Measurements from ENCODE around the gene EEIG1. TPM values are rescaled to one million over a fixed set of nuclear protein-coding genes. Genes with fewer than 3 reads are reported as not detected.
A peak's percentile ranks its signal among the peaks of the same experiment; 100 is the strongest.

EEIG1 gene
- total RNA-seq, 1 experiment from 2014 or later, result 176 TPM

- H3K4me2 ChIP-seq, result peak overlapping the region; percentile 69
Measured at GRCh38 chr9:127968042-127968441, 12.7 kb downstream of the EEIG1 start.

GRCh38 chr9:127967151-127967809 is 13.5 kb downstream of the EEIG1 start:
- H3K27ac ChIP-seq, result peak overlapping the region; percentile 93
- POLR2A ChIA-PET (ENCODE audit: unreplicated experiment), result no interaction called here
- no peak overlapping the region for H3K4me3 ChIP-seq
- H4K20me1 ChIP-seq (ENCODE audit: insufficient read depth), result peaks cover 19% of the 10 kb centered on the region
- no peak for DNase-seq
- BruUV-seq (replicated peaks), result no TSS peak
- intact Hi-C loops (cut with micrococcal nuclease; ENCODE audit: unreplicated experiment), result no loop called here
- peak overlapping the region; percentile 69 for H3K4me2 ChIP-seq
- H3K79me2 ChIP-seq (ENCODE audit: low read depth), result peaks cover 98% of the 10 kb centered on the region
- no peaks in the 10 kb centered on the region for H3K27me3 ChIP-seq (ENCODE audit: insufficient read depth, low read depth)
- no peak overlapping the region for H2AFZ ChIP-seq
- H3K36me3 ChIP-seq (ENCODE audit: low read depth), result no peaks in the 10 kb centered on the region
- no peak for TF ChIP-seq CTCF (conservative IDR thresholded peaks at IDR 0.05)
- no peak for TF ChIP-seq EZH2 (IDR thresholded peaks at IDR 0.05; ENCODE audit: low read depth)
- CTCF ChIA-PET, result interaction anchor here (0.6 to 1.0 kb wide), 2 partner anchors 21 to 68 kb away, joined by 3 read pairs; no protein-coding TSS in a partner anchor
- peaks cover 95% of the 10 kb centered on the region for H3K4me1 ChIP-seq (replicated peaks; ENCODE audit: insufficient read depth)
- no peaks in the 10 kb centered on the region for H3K9me3 ChIP-seq (ENCODE audit: insufficient read depth, low read depth)
- peaks cover 65% of the 10 kb centered on the region for H3F3A ChIP-seq (ENCODE audit: insufficient read depth, low read depth)
- no peaks in the 10 kb centered on the region for H3K9me2 ChIP-seq (ENCODE audit: insufficient read depth)

More at GRCh38 chr9:127968042-127968441, 12.7 kb downstream of the EEIG1 start:
- Histone ChIP-seq H3K4me3 (no peak overlapping the region), H3K27ac (peak overlapping the region; percentile 81), H3K4me1 (replicated peaks; ENCODE audit: insufficient read depth) (peaks cover 97% of the 10 kb centered on the region), H4K20me1 (ENCODE audit: insufficient read depth) (peaks cover 24% of the 10 kb centered on the region), H3K36me3 (ENCODE audit: low read depth) (no peaks in the 10 kb centered on the region), H3K79me2 (ENCODE audit: low read depth) (peaks cover 98% of the 10 kb centered on the region), H2AFZ (no peak overlapping the region), H3K9me2 (ENCODE audit: insufficient read depth) (no peaks in the 10 kb centered on the region), H3F3A (ENCODE audit: insufficient read depth, low read depth) (peaks cover 73% of the 10 kb centered on the region), H3K27me3 (ENCODE audit: insufficient read depth, low read depth) (no peaks in the 10 kb centered on the region), H3K9me3 (ENCODE audit: insufficient read depth, low read depth) (no peaks in the 10 kb centered on the region)
- peak; percentile 87 to 90 for DNase-seq
- ChIA-PET POLR2A (ENCODE audit: unreplicated experiment) (interaction anchor here (0.7 to 1.6 kb wide), 2 partner anchors 11 to 13 kb away, joined by 13 to 14 read pairs; partner anchors contain the start of gene EEIG1), CTCF (interaction anchor here (0.6 to 1.0 kb wide), 3 partner anchors 21 to 67 kb away, joined by 3 to 6 read pairs (median 3); no protein-coding TSS in a partner anchor)
- TF ChIP-seq CTCF (conservative IDR thresholded peaks at IDR 0.05), result no peak
- TF ChIP-seq EZH2 (IDR thresholded peaks at IDR 0.05; ENCODE audit: low read depth), result no peak
- no TSS peak for BruUV-seq (replicated peaks)
- intact Hi-C loops (cut with micrococcal nuclease; ENCODE audit: unreplicated experiment), result loop anchor here (1.0 kb wide), 4 partner anchors 10 to 67 kb away; no protein-coding TSS in a partner anchor

- intact Hi-C loops (cut with micrococcal nuclease; ENCODE audit: unreplicated experiment), result no loop called here
- no peak for DNase-seq
- Histone ChIP-seq H2AFZ (no peak overlapping the region), H4K20me1 (ENCODE audit: insufficient read depth) (peaks cover 13% of the 10 kb centered on the region), H3K9me2 (ENCODE audit: insufficient read depth) (no peaks in the 10 kb centered on the region), H3K4me3 (no peak overlapping the region), H3K27ac (peak overlapping the region; percentile 93), H3K27me3 (ENCODE audit: insufficient read depth, low read depth) (no peaks in the 10 kb centered on the region), H3K36me3 (ENCODE audit: low read depth) (no peaks in the 10 kb centered on the region), H3F3A (ENCODE audit: insufficient read depth, low read depth) (peaks cover 63% of the 10 kb centered on the region), H3K9me3 (ENCODE audit: insufficient read depth, low read depth) (no peaks in the 10 kb centered on the region), H3K4me2 (peak overlapping the region; percentile 69), H3K79me2 (ENCODE audit: low read depth) (peaks cover 98% of the 10 kb centered on the region), H3K4me1 (replicated peaks; ENCODE audit: insufficient read depth) (peaks cover 88% of the 10 kb centered on the region)
- TSS peak; percentile 59 for BruUV-seq (replicated peaks)
- CTCF ChIA-PET, result interaction anchor here (0.7 to 1.0 kb wide), 2 partner anchors 11 to 68 kb away, joined by 3 to 6 read pairs; no protein-coding TSS in a partner anchor
- TF ChIP-seq EZH2 (IDR thresholded peaks at IDR 0.05; ENCODE audit: low read depth) (no peak), CTCF (conservative IDR thresholded peaks at IDR 0.05) (no peak)
- POLR2A ChIA-PET (ENCODE audit: unreplicated experiment), result interaction anchor here (0.7 kb wide), 1 partner anchor 69 kb away, joined by 11 read pairs; no protein-coding TSS in a partner anchor
Measured at GRCh38 chr9:127966416-127967150, 14.2 kb downstream of the EEIG1 start.
